ENCODE data around the gene ASCC3.
"Not testable (repeated sequence)": the region's sequence is repeated elsewhere in the genome, so short reads cannot be mapped to it uniquely, and the experiment has no call there.

The ASCC3 gene

DNA sequence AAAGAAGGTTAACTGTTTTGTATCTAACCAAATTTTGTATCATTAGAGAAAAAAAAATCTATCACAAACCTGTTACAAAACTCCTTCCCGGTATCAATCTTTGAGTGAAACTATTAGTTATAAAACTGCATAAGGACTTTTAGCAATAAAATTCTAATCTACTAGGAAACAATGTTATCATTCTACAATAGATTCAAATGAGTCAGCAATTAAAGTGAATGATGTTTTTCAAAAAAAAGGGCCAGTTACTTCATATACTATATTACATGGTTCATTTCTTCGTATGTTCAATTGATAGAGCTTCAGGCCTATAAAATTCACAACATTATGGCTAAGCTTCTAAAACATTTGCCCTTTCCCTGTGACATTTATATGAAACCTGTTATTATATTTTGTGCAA is 15.6 kb downstream of the ASCC3 start:
- no peak for DNase-seq
- no peak for TF ChIP-seq GATA1 (IDR thresholded peaks at IDR 0.05; ENCODE audit: low read depth, low read length)
- no peak for TF ChIP-seq POLR2A (IDR thresholded peaks at IDR 0.05; ENCODE audit: low read length)

- TF ChIP-seq POLR2A (IDR thresholded peaks at IDR 0.05; ENCODE audit: low read length) (no peak), GATA1 (IDR thresholded peaks at IDR 0.05; ENCODE audit: low read depth, low read length) (no peak)
- no peak for DNase-seq
Observed at GRCh38 chr6:100862063-100862462, 19.1 kb downstream of the ASCC3 start.

- no peak for TF ChIP-seq GATA1 (IDR thresholded peaks at IDR 0.05; ENCODE audit: low read depth, low read length)
- no peak for TF ChIP-seq POLR2A (IDR thresholded peaks at IDR 0.05; ENCODE audit: low read length)
- no peak for DNase-seq
Observed at GRCh38 chr6:100856146-100856545, 25.0 kb downstream of the ASCC3 start.

GRCh38 chr6:100851819-100852218 is 29.3 kb downstream of the ASCC3 start:
- no peak for DNase-seq
- TF ChIP-seq GATA1 (IDR thresholded peaks at IDR 0.05; ENCODE audit: low read depth, low read length) = no peak
- no peak for TF ChIP-seq POLR2A (IDR thresholded peaks at IDR 0.05; ENCODE audit: low read length)

DNA sequence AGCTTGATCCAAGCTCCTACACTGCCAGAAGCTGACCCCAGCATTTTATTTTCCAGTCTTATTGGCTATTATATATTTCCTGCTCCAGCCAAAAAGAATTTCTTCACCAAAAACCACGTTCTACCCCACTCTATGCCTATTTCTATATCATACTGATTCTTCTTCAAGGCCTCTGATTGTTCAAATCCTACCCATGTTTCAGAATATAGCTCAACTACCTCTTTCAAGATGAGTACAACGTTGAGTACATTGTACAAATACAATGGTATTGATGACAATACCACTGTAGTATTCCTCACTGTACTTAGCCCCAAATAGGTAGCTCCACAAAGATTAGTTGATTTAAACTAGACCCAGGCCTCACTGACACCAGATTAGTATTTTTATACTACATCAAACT is 31.0 kb downstream of the ASCC3 start:
- DNase-seq = no peak
- TF ChIP-seq GATA1 (IDR thresholded peaks at IDR 0.05; ENCODE audit: low read depth, low read length) = no peak
- TF ChIP-seq POLR2A (IDR thresholded peaks at IDR 0.05; ENCODE audit: low read length) = no peak

DNA sequence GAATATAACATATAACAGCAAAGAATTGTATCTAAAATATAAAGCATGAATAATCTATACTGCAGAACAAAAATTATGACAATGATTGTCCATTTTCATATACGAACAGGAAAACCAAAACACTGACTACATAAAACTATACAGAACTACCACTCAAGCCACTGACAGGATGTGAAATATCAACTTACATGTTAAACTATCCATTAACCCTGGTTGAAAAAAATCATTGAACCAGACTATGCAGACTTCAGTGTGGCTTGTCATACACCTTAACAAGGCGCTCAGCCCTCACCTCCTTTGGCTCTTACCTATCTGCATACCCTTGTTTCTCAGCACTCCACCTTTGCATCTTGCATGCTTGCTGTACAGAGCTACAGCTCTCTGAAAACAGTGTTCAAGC is 34.9 kb downstream of the ASCC3 start:
- TF ChIP-seq POLR2A (IDR thresholded peaks at IDR 0.05; ENCODE audit: low read length) (no peak), GATA1 (IDR thresholded peaks at IDR 0.05; ENCODE audit: low read depth, low read length) (no peak)
- DNase-seq = no peak

DNA sequence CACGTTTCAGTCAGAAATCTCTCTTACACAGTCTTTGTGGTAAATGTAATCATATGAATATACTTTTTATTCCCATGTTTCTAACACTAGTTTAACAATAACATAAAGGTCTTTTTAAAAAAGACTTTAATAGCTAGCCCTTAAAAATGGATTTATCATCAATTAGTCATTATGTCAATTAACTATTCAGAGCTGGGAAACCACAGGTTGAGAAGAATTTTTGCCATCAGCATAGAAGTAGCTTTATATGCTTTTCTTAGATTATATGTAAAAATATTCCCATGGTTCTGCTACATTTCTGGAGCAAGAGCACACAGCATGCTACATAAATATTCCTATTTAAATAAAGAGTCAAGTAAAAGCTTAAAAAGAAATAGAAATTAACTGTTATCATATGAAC is 35.5 kb downstream of the ASCC3 start:
- TF ChIP-seq POLR2A (IDR thresholded peaks at IDR 0.05; ENCODE audit: low read length) (no peak), GATA1 (IDR thresholded peaks at IDR 0.05; ENCODE audit: low read depth, low read length) (no peak)
- DNase-seq = no peak

GRCh38 chr6:100839419-100839818 is 41.7 kb downstream of the ASCC3 start:
- DNase-seq = no peak
- TF ChIP-seq GATA1 (IDR thresholded peaks at IDR 0.05; ENCODE audit: low read depth, low read length) (no peak), POLR2A (IDR thresholded peaks at IDR 0.05; ENCODE audit: low read length) (no peak)

- DNase-seq = no peak
Observed at GRCh38 chr6:100838011-100838410, 43.1 kb downstream of the ASCC3 start.

GRCh38 chr6:100833972-100834574 is 47.1 kb downstream of the ASCC3 start:
- no peak for DNase-seq
- TF ChIP-seq GATA1 (IDR thresholded peaks at IDR 0.05; ENCODE audit: low read depth, low read length) (no peak), POLR2A (IDR thresholded peaks at IDR 0.05; ENCODE audit: low read length) (no peak)

More at GRCh38 chr6:100838011-100838410, 43.1 kb downstream of the ASCC3 start:
- TF ChIP-seq POLR2A (IDR thresholded peaks at IDR 0.05; ENCODE audit: low read length) (no peak), GATA1 (IDR thresholded peaks at IDR 0.05; ENCODE audit: low read depth, low read length) (no peak)

GRCh38 chr6:100829077-100829595 is 52.0 kb downstream of the ASCC3 start:
- not testable (repeated sequence) for DNase-seq

DNA sequence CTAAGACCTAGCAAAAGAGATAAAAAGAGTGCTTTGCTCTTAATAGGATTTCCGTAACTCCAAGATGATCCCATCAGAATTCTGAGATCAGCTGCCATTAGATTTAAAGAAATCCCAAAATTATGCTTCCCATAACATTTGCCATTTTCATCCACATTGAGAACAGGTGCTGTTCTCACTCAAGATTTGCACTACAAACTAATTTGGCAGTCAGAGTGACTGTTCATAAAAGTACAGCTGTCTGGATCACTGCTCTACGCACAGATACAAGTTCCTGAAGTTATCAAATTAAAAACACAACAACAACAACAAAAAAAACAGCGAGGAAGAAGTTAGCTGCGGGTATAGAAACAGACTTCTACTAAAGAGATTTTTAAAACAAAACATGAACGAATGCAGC is 58.1 kb downstream of the ASCC3 start:
- TF ChIP-seq GATA1 (IDR thresholded peaks at IDR 0.05; ENCODE audit: low read depth, low read length) (no peak), POLR2A (IDR thresholded peaks at IDR 0.05; ENCODE audit: low read length) (no peak)
- no peak for DNase-seq

- no peak for DNase-seq
- TF ChIP-seq GATA1 (IDR thresholded peaks at IDR 0.05; ENCODE audit: low read depth, low read length) (no peak), POLR2A (IDR thresholded peaks at IDR 0.05; ENCODE audit: low read length) (no peak)
Observed at GRCh38 chr6:100818066-100818465, 63.1 kb downstream of the ASCC3 start.

GRCh38 chr6:100810015-100810414 is 71.1 kb downstream of the ASCC3 start:
- peak; percentile 51 to 84 for DNase-seq
- TF ChIP-seq POLR2A (IDR thresholded peaks at IDR 0.05; ENCODE audit: low read length) (no peak), GATA1 (IDR thresholded peaks at IDR 0.05; ENCODE audit: low read depth, low read length) (no peak)

DNA sequence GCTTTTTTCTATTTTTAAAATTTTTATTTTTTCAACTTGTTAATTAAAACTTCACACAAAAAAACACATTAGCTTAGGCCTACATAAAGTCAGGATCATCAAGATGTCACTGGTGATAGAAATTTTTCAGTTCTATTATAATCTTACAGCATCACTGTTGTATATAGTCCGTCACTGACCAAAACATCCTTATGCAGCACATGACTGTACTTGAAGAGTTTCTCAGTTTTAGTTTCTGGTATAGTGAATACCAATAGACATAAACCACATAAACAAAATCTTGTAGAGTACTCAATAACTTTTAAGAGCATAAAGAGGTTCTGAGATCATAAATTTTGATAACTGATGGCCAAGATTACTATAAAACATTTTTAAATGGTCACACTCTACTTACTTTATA is 71.8 kb downstream of the ASCC3 start:
- no peak for TF ChIP-seq GATA1 (IDR thresholded peaks at IDR 0.05; ENCODE audit: low read depth, low read length)
- TF ChIP-seq POLR2A (IDR thresholded peaks at IDR 0.05; ENCODE audit: low read length) = no peak
- no peak for DNase-seq

All from erythroblast (primary cell).